ENCODE measurements around the gene IQCC.

Gene IQCC

GRCh38 chr1:32182060-32182459 lies 23.4 kb upstream of the IQCC start:
- DNase-seq (ENCODE audit: low read depth, low spot score) = no peak
- TF ChIP-seq ZNF274 (IDR thresholded peaks at IDR 0.05; ENCODE audit: low read depth, low read length) (no peak), YY1 (IDR thresholded peaks at IDR 0.05; ENCODE audit: insufficient read depth, insufficient read length) (no peak), SUZ12 (IDR thresholded peaks at IDR 0.05; ENCODE audit: extremely low read depth, insufficient read depth, insufficient read length) (no peak)
- no peaks in the 10 kb centered on the region for H3K9me3 ChIP-seq (ENCODE audit: insufficient read depth, low read length)
- H3K27me3 ChIP-seq (ENCODE audit: insufficient read depth, insufficient read length) = no peaks in the 10 kb centered on the region
- no peak overlapping the region for H3K4me3 ChIP-seq (ENCODE audit: insufficient read length, low read depth)
- H3K4me1 ChIP-seq (ENCODE audit: insufficient read depth, insufficient read length) = peaks cover 15% of the 10 kb centered on the region
- peaks cover 64% of the 10 kb centered on the region for H3K36me3 ChIP-seq (ENCODE audit: insufficient read depth, insufficient read length, low read length)
- no peak overlapping the region for H3K9ac ChIP-seq (ENCODE audit: insufficient read length, low read depth)

- Histone ChIP-seq H3K9me3 (ENCODE audit: insufficient read depth, low read length) (no peaks in the 10 kb centered on the region), H3K27me3 (ENCODE audit: insufficient read depth, insufficient read length) (no peaks in the 10 kb centered on the region), H3K36me3 (ENCODE audit: insufficient read depth, insufficient read length, low read length) (peaks cover 90% of the 10 kb centered on the region), H3K9ac (ENCODE audit: insufficient read length, low read depth) (no peak overlapping the region), H3K4me3 (ENCODE audit: insufficient read length, low read depth) (no peak overlapping the region), H3K4me1 (ENCODE audit: insufficient read depth, insufficient read length) (peaks cover 9% of the 10 kb centered on the region)
- DNase-seq (ENCODE audit: low read depth, low spot score) = no peak
- TF ChIP-seq YY1 (IDR thresholded peaks at IDR 0.05; ENCODE audit: insufficient read depth, insufficient read length) = no peak
- TF ChIP-seq ZNF274 (IDR thresholded peaks at IDR 0.05; ENCODE audit: low read depth, low read length) = no peak
- TF ChIP-seq SUZ12 (IDR thresholded peaks at IDR 0.05; ENCODE audit: extremely low read depth, insufficient read depth, insufficient read length) = no peak
These were observed 20.8 kb upstream of the IQCC start for GRCh38 chr1:32184650-32185049.

GRCh38 chr1:32186077-32186476 lies 19.4 kb upstream of the IQCC start:
- Histone ChIP-seq H3K4me3 (ENCODE audit: insufficient read length, low read depth) (no peak overlapping the region), H3K9ac (ENCODE audit: insufficient read length, low read depth) (no peak overlapping the region), H3K4me1 (ENCODE audit: insufficient read depth, insufficient read length) (peaks cover 10% of the 10 kb centered on the region)

GRCh38 chr1:32186491-32186890 lies 19.0 kb upstream of the IQCC start:
- H3K27me3 ChIP-seq (ENCODE audit: insufficient read depth, insufficient read length) = no peaks in the 10 kb centered on the region
- H3K4me3 ChIP-seq (ENCODE audit: insufficient read length, low read depth) = no peak overlapping the region
- no peaks in the 10 kb centered on the region for H3K9me3 ChIP-seq (ENCODE audit: insufficient read depth, low read length)
- peaks cover 92% of the 10 kb centered on the region for H3K36me3 ChIP-seq (ENCODE audit: insufficient read depth, insufficient read length, low read length)
- TF ChIP-seq SUZ12 (IDR thresholded peaks at IDR 0.05; ENCODE audit: extremely low read depth, insufficient read depth, insufficient read length) (no peak), ZNF274 (IDR thresholded peaks at IDR 0.05; ENCODE audit: low read depth, low read length) (no peak), YY1 (IDR thresholded peaks at IDR 0.05; ENCODE audit: insufficient read depth, insufficient read length) (no peak)
- no peak for DNase-seq (ENCODE audit: low read depth, low spot score)
- H3K4me1 ChIP-seq (ENCODE audit: insufficient read depth, insufficient read length) = peaks cover 6% of the 10 kb centered on the region
- no peak overlapping the region for H3K9ac ChIP-seq (ENCODE audit: insufficient read length, low read depth)

More at GRCh38 chr1:32186077-32186476, 19.4 kb upstream of the IQCC start:
- no peak for DNase-seq (ENCODE audit: low read depth, low spot score)
- Histone ChIP-seq H3K27me3 (ENCODE audit: insufficient read depth, insufficient read length) (no peaks in the 10 kb centered on the region), H3K9me3 (ENCODE audit: insufficient read depth, low read length) (no peaks in the 10 kb centered on the region), H3K36me3 (ENCODE audit: insufficient read depth, insufficient read length, low read length) (peaks cover 92% of the 10 kb centered on the region)
- TF ChIP-seq YY1 (IDR thresholded peaks at IDR 0.05; ENCODE audit: insufficient read depth, insufficient read length) (no peak), ZNF274 (IDR thresholded peaks at IDR 0.05; ENCODE audit: low read depth, low read length) (no peak), SUZ12 (IDR thresholded peaks at IDR 0.05; ENCODE audit: extremely low read depth, insufficient read depth, insufficient read length) (no peak)

GRCh38 chr1:32187850-32188249 lies 17.6 kb upstream of the IQCC start:
- H3K27me3 ChIP-seq (ENCODE audit: insufficient read depth, insufficient read length) = no peaks in the 10 kb centered on the region
- no peaks in the 10 kb centered on the region for H3K9me3 ChIP-seq (ENCODE audit: insufficient read depth, low read length)
- no peak overlapping the region for H3K4me3 ChIP-seq (ENCODE audit: insufficient read length, low read depth)
- H3K9ac ChIP-seq (ENCODE audit: insufficient read length, low read depth) = no peak overlapping the region
- TF ChIP-seq ZNF274 (IDR thresholded peaks at IDR 0.05; ENCODE audit: low read depth, low read length) (no peak), SUZ12 (IDR thresholded peaks at IDR 0.05; ENCODE audit: extremely low read depth, insufficient read depth, insufficient read length) (no peak), YY1 (IDR thresholded peaks at IDR 0.05; ENCODE audit: insufficient read depth, insufficient read length) (no peak)
- peaks cover 92% of the 10 kb centered on the region for H3K36me3 ChIP-seq (ENCODE audit: insufficient read depth, insufficient read length, low read length)
- no peak for DNase-seq (ENCODE audit: low read depth, low spot score)
- peaks cover 2% of the 10 kb centered on the region for H3K4me1 ChIP-seq (ENCODE audit: insufficient read depth, insufficient read length)

GRCh38 chr1:32192220-32192948 lies 13.1 kb upstream of the IQCC start:
- DNase-seq (ENCODE audit: low read depth, low spot score) = no peak
- H3K9ac ChIP-seq (ENCODE audit: insufficient read length, low read depth) = no peak overlapping the region
- peaks cover 12% of the 10 kb centered on the region for H3K4me1 ChIP-seq (ENCODE audit: insufficient read depth, insufficient read length)
- no peak for TF ChIP-seq ZNF274 (IDR thresholded peaks at IDR 0.05; ENCODE audit: low read depth, low read length)
- TF ChIP-seq SUZ12 (IDR thresholded peaks at IDR 0.05; ENCODE audit: extremely low read depth, insufficient read depth, insufficient read length) = no peak
- no peak for TF ChIP-seq YY1 (IDR thresholded peaks at IDR 0.05; ENCODE audit: insufficient read depth, insufficient read length)
- H3K27me3 ChIP-seq (ENCODE audit: insufficient read depth, insufficient read length) = no peaks in the 10 kb centered on the region
- no peaks in the 10 kb centered on the region for H3K9me3 ChIP-seq (ENCODE audit: insufficient read depth, low read length)
- peaks cover 98% of the 10 kb centered on the region for H3K36me3 ChIP-seq (ENCODE audit: insufficient read depth, insufficient read length, low read length)
- no peak overlapping the region for H3K4me3 ChIP-seq (ENCODE audit: insufficient read length, low read depth)

GRCh38 chr1:32194984-32195383 lies 10.5 kb upstream of the IQCC start:
- Histone ChIP-seq H3K4me3 (ENCODE audit: insufficient read length, low read depth) (no peak overlapping the region), H3K9ac (ENCODE audit: insufficient read length, low read depth) (no peak overlapping the region), H3K27me3 (ENCODE audit: insufficient read depth, insufficient read length) (no peaks in the 10 kb centered on the region), H3K4me1 (ENCODE audit: insufficient read depth, insufficient read length) (peaks cover 28% of the 10 kb centered on the region), H3K36me3 (ENCODE audit: insufficient read depth, insufficient read length, low read length) (peaks cover 89% of the 10 kb centered on the region), H3K9me3 (ENCODE audit: insufficient read depth, low read length) (no peaks in the 10 kb centered on the region)
- DNase-seq (ENCODE audit: low read depth, low spot score) = no peak
- TF ChIP-seq YY1 (IDR thresholded peaks at IDR 0.05; ENCODE audit: insufficient read depth, insufficient read length) (no peak), SUZ12 (IDR thresholded peaks at IDR 0.05; ENCODE audit: extremely low read depth, insufficient read depth, insufficient read length) (no peak), ZNF274 (IDR thresholded peaks at IDR 0.05; ENCODE audit: low read depth, low read length) (no peak)
